ENCODE results near the gene ETV7.

Gene ETV7

GRCh38 chr6:36318690-36319435, 68.6 kb downstream of the ETV7 start:
- no peak for DNase-seq

GRCh38 chr6:36317623-36318022, 69.8 kb downstream of the ETV7 start:
- no peak for DNase-seq

Measured in T-helper 9 cell (primary cell).